ENCODE data around the gene ZC3H4.
A peak's percentile ranks its signal among the peaks of the same experiment; 100 is the strongest.

The ZC3H4 gene

GRCh38 chr19:47134545-47134944, 21.0 kb upstream of the ZC3H4 start:
- DNase-seq = no peak

DNA sequence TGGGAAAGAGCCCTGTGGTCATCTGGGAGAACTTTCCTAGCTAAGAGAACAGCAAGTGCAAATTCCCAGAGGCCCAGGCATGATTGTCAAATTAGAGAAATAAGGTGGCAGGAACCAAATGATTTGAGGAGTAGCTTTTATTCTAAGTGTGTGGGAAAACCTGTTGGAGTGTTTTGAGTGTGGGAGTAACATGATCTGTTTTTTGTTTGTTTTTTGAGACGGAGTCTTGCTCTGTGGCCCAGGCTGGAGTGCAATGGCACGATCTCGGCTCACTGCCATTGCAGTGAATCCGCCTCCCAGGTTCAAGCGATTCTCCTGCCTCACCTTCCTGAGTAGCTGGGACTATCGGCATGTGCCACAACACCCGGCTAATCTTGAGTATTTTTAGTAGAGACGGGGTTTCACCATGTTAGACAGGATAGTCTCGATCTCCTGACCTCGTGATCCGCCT, 19.5 kb upstream of the ZC3H4 start:
- no peak for DNase-seq

- DNase-seq = no peak
Observed at GRCh38 chr19:47132194-47132852, 18.7 kb upstream of the ZC3H4 start.

GRCh38 chr19:47130589-47131227, 17.1 kb upstream of the ZC3H4 start, which contains the start of gene SAE1:
SAE1 (plus strand) TSS chr19:47130835; CDS start chr19:47130931, 96 bp downstream.
- peak in 55 of 56 donors; percentile 48 to 95 (median 87) for DNase-seq

GRCh38 chr19:47130120-47130588, 16.6 kb upstream of the ZC3H4 start:
- DNase-seq = no peak

GRCh38 chr19:47129579-47129978, 16.0 kb upstream of the ZC3H4 start:
- no peak for DNase-seq

- no peak for DNase-seq
Observed at GRCh38 chr19:47125669-47125938, 12.0 kb upstream of the ZC3H4 start.

GRCh38 chr19:47124937-47125668, 11.5 kb upstream of the ZC3H4 start:
- DNase-seq = peak in 7 of 56 donors; percentile 1 to 46 (median 11)

DNA sequence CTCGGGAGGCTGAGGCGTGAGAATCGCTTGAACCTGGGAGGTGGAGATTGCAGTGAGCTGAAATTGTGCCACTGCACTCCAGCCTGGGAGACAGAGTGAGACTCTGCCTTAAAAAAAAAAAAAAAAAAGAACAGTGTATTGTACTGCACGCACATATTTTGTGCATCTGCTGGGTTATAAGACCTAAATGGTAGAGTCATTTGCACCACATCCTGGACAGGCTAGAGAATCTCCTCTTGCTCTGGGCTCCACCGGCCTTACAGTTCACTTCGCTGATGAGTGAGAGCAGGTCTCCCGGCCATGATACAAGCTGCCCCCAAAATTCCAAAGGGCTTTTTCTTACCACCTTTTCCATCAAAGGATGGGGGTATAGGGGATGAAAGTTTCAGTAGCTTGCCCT, 9.8 kb upstream of the ZC3H4 start:
- DNase-seq = no peak

DNA sequence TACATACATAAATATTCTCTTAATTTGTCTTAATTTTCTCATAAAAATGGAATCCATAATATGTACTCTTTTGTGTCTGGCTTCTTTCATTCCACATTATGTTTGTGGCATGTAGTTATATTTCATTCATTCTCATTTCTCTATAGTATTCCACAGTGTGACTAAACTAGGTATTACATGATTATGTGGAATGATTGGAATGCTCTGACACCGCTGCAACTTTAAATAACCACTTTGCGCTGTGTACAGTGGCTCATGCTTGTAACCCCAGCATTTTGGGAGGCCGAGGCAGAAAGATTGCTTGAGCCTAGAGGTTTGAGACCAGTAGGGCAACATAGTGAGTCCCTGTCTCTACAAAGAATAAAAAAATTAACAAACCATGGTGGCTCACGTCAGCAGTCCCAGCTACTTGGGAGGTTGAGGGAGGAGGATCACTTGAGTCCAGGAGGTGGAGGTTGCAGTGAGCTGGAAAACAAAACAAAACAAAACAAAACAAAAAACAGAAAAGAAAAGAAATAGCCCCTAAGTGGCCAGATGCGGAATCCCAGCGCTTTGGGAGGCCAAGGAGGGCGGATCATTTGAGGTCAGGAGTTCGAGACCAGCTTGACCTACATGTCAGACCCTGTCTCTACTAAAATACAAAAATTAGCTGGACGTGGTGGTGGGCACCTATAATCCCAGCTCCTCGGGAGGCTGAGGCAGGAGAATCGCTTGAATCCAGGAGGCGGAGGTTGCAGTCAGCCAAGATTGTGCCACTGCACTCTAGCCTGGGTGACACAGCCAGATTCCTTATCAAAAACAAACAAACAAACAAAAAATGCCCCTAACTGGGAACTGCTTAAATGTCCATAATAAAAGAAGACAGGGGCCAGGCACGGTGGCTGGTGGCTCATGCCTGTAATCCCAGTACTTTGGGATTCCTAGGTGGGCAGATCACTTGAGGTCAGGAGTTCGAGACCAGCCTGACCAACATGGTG, 9.1 kb upstream of the ZC3H4 start:
- DNase-seq = no peak

DNA sequence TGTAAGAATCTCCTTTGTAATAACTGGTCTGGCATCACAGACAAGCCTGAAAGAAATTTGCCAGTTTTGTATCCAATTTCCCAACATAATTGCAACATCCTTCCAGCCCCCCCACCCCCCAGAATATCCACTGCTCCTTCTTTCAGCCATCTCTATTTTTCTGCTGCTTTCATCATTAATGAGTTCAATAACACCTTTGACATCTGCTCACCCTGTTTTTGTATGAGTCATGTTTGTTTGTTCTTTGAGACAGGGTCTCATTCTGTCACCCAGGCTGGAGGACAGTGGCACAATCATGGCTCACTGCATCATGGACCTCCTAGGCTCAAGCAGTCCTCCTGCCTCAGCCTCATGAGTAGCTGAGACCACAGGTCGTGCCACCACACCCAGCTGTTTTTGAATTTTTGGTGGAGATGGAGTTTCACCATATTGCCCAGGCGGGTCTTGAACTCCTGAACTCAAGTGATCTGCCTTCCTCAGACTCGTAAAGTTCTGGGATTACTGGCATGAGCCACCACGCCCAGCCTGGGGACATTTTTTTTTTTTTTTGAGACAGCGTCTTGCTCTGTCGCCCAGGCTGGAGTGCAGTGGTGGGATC, 7.0 kb upstream of the ZC3H4 start:
- DNase-seq = no peak

GRCh38 chr19:47113850-47114651, 475 bp upstream of the ZC3H4 start:
- DNase-seq = no peak

- DNase-seq = peak in 54 of 56 donors; percentile 41 to 92 (median 78)
Observed at GRCh38 chr19:47112166-47112996, 1.2 kb downstream of the ZC3H4 start.

GRCh38 chr19:47111682-47112165, 1.9 kb downstream of the ZC3H4 start:
- DNase-seq = peak in 2 of 56 donors; percentile 41 to 68

DNA sequence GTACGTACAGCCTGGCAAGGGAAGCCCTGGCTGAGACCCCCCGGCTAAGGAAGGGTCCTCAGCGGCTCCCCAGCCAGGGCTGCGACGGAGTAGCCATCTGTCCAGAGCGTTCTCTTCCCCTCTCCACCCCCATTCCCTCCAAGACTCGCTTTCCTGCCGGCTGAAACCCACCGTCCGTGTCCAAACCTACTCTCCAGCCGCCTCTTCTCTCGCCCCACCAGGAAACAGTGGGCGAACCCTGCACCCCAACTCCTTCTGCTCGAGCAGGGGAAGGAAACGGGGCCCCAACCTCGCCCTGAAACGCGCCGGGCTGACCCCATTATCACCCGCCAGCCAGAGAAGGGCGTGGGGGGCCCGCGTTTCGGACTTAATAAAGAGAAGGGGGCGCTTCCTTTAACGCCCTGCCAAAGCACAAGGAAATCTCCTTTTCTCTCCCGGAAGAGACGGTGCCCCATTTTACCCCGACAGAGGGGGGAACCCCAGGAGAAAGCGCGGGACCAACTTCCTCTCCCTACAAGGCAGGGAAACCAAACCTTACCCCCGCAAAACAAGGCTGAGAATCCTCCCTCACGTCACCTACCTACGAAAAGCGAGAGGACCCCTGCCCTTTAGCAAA, 2.5 kb downstream of the ZC3H4 start:
- peak in 25 of 56 donors; percentile 16 to 67 (median 33) for DNase-seq

DNA sequence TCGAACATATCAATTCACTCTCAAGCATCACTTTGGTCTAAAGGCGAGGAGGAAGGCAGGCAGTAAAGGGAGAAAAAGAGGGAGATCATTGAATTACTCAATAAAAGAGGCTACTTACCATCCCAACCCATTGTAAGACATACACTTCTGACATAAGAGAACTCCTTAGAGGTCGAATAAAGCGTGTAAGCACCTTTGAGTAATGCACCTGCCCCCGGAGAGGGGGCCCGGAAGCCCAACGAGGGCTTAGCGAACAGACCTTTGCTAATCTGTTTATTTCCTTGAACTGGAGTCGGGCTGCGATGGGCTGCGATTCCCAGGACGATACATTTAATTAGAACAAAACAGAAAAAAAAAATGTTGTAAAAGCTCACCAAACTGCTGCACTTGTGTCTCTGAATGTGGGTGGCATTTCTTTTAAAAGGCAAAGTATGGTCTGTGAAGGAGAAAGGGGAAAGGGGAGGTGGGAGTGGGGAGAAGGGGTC, 3.0 kb downstream of the ZC3H4 start:
- DNase-seq = peak in 4 of 56 donors; percentile 11 to 47 (median 29)

DNA sequence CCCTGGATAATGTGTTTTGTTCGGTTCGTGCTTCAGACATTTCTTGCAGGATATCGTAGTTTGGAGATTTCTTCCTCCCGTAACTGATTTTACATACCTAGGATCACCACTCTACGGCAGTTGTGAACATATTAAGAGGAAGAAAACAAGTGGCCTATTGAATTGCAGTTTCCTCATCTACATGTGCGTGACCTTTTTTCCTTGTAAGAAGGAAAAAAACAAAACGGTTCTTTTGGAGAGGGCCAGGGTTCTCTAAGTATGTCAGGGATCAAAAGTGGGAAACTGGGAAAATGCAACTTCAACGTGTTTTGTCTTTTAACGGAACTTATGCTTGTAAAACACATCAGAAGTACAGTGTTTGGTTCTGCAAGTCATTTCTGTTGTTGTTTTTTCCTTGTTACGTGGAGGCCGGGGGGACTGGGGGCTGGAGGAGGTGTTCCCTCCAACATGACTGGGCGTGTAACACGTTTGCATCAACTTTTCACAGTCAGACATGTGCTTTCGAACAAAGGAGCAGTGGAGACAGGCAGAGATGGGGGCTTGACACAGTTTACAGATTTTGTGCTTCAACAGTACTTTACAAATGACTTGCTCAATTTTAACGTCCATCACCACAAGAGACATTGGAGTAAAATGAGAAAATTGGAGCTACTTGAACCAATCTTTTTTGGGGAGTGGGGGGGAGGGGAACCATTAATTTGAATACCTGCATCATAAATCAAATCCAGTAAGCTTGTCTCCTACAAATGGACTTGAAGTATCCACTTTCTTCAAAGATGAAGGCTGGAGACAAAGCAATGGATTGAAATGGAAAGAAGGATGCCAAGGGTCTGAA, 3.8 kb downstream of the ZC3H4 start:
- peak in 9 of 56 donors; percentile 4 to 38 (median 15) for DNase-seq

All from nucleus accumbens (tissue), 56 donors.